Peyer's patch (tissue), 4 donors: Measurements from ENCODE around the gene CABP4. TPM values are rescaled to one million over a fixed set of nuclear protein-coding genes. Genes with fewer than 3 reads are reported as not detected.
A peak's percentile ranks its signal among the peaks of the same experiment; 100 is the strongest.

ENCODE experiments used
- DNase-seq, 3 donors: peaks; one replicate each; pipeline ENCODE4 v3.0.0-alpha.2; 2017 to 2019
- H3K27ac ChIP-seq, 4 donors: fragments of 200-600 bp; sonication (generic); one replicate each; pipeline ENCODE4 v1.5.1; 2016 to 2019
- H3K27me3 ChIP-seq, 2 donors: fragments of 200-600 bp; sonication (generic); one replicate each; pipeline ENCODE4 v1.5.1; 2019
- H3K36me3 ChIP-seq, 3 donors: fragments of 200-600 bp; sonication (generic); one replicate each; pipeline ENCODE4 v1.5.1; 2016 to 2019
- H3K4me1 ChIP-seq, 4 donors: fragments of 200-600 bp; sonication (generic); one replicate each; pipeline ENCODE4 v1.5.1; 2016 to 2019
- H3K4me3 ChIP-seq, 4 donors: fragments of 200-600 bp; sonication (generic); 1 replicate in 3 of 4; 2 replicates in 1 of 4; pipeline ENCODE4 v1.5.1; 2016 to 2019; ENCODE audit warnings: mild to moderate bottlenecking in 1 of 4
- H3K9me3 ChIP-seq, 4 donors: fragments of 200-600 bp; sonication (generic); one replicate each; pipeline ENCODE4 v1.5.1; 2016 to 2019; ENCODE audit warnings: mild to moderate bottlenecking in 1 of 4
- CTCF ChIP-seq, 6 experiments: fragments of 450-650 bp in 4 of 6; fragments of 200-600 bp in 2 of 6; sonication (generic) in 1 of 6; IDR thresholded peaks; one replicate each; pipeline ENCODE4 v1.5.1; 2017 to 2019; ENCODE audit warnings: antibody characterized with exemption in 6 of 6, mild to moderate bottlenecking in 3 of 6, moderate library complexity in 1 of 6
- POLR2A ChIP-seq, 2 donors: fragments of 450-650 bp; IDR thresholded peaks; one replicate each; pipeline ENCODE4 v1.5.1; 2017; ENCODE audit warnings: antibody characterized with exemption in 2 of 2, mild to moderate bottlenecking in 2 of 2, moderate library complexity in 2 of 2
- total RNA-seq, 4 donors: library from RNA; depleted of rRNA; stranded (reverse); fragments of >200 nt; gene quantifications; one replicate each; pipeline ENCODE4 v1.1.0, GENCODE V29; 2016

CABP4 gene
- total RNA-seq, 4 donors from 2014 or later = 0.85 to 3.3 (median 0.94) TPM; not detected in 1

DNA sequence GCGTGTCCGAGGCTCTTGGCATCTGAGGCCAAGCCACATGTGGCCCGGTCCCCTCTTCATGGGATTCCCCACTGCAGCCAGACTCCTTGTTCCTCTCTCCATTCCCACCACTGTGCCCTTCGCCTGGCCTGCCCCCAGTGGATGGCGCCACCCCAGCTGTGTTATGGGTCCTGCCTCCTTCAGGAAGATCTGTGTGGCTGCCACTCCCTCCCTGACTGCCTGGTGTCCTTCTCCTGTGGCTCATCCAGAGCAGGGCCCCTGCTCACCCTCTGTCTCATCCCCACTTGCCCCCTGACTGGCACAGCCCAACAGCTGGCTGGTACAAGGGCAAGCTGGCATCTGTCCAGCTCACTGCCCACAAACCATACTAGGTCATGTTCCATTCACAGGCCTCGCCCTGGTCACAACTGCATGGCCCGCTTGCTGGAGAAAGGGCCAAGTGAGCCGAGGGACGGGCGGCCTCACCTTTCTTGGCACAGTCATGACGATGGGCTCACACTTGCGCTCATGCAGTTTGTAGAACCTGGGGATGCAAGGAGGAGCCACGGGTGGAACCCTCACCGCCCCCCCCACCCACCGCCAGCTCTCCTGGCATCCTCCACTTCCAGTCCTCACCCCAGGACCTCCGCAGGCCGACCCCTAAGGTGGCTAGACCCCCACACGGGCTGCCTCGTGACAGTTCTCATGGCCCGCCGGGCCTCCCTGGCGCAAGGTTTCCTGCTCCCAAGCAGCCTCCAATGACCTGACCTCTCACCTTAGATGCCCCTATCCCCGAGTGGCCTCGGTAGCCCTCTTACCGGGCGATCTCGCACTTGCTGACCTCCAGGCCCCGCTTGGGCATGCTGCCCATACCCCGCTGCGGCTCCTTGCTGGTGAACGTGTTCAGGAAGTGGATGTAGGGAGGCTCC lies 15.6 kb upstream of the CABP4 start:
- Histone ChIP-seq H3K27me3 (no peaks in the 10 kb centered on the region), H3K36me3 (peaks cover 0 to 66% (median 0%) of the 10 kb centered on the region in 3 donors), H3K4me3 (peak overlapping the region in 1 of 4 donors; percentile 81), H3K4me1 (peaks cover 0 to 57% (median 43%) of the 10 kb centered on the region in 4 donors), H3K27ac (peak overlapping the region; percentile 44 to 99 (median 78)), H3K9me3 (no peaks in the 10 kb centered on the region)
- peak in 2 of 3 donors; percentile 64 to 72 for DNase-seq
- peak in 2 of 6 experiments; percentile 13 to 22 for TF ChIP-seq CTCF (IDR thresholded peaks at IDR 0.05)
- no peak for TF ChIP-seq POLR2A (IDR thresholded peaks at IDR 0.05)

- no peaks in the 10 kb centered on the region for H3K9me3 ChIP-seq
- no peak for TF ChIP-seq POLR2A (IDR thresholded peaks at IDR 0.05)
- TF ChIP-seq CTCF (IDR thresholded peaks at IDR 0.05) = no peak
- peaks cover 0 to 60% (median 44%) of the 10 kb centered on the region in 4 donors for H3K4me1 ChIP-seq
- no peak overlapping the region for H3K4me3 ChIP-seq
- H3K27me3 ChIP-seq = no peaks in the 10 kb centered on the region
- H3K27ac ChIP-seq = peak overlapping the region; percentile 44 to 99 (median 78)
- H3K36me3 ChIP-seq = peaks cover 0 to 57% (median 0%) of the 10 kb centered on the region in 3 donors
- DNase-seq = no peak
Observed at GRCh38 chr11:67440229-67441097, 14.7 kb upstream of the CABP4 start.

GRCh38 chr11:67441098-67441563 lies 14.0 kb upstream of the CABP4 start:
- TF ChIP-seq CTCF (IDR thresholded peaks at IDR 0.05) = no peak
- no peak for TF ChIP-seq POLR2A (IDR thresholded peaks at IDR 0.05)
- Histone ChIP-seq H3K27me3 (no peaks in the 10 kb centered on the region), H3K36me3 (peaks cover 0 to 50% (median 0%) of the 10 kb centered on the region in 3 donors), H3K4me1 (peaks cover 0 to 62% (median 45%) of the 10 kb centered on the region in 4 donors), H3K4me3 (no peak overlapping the region), H3K27ac (peak overlapping the region in 1 of 4 donors; percentile 99), H3K9me3 (no peaks in the 10 kb centered on the region)
- no peak for DNase-seq

DNA sequence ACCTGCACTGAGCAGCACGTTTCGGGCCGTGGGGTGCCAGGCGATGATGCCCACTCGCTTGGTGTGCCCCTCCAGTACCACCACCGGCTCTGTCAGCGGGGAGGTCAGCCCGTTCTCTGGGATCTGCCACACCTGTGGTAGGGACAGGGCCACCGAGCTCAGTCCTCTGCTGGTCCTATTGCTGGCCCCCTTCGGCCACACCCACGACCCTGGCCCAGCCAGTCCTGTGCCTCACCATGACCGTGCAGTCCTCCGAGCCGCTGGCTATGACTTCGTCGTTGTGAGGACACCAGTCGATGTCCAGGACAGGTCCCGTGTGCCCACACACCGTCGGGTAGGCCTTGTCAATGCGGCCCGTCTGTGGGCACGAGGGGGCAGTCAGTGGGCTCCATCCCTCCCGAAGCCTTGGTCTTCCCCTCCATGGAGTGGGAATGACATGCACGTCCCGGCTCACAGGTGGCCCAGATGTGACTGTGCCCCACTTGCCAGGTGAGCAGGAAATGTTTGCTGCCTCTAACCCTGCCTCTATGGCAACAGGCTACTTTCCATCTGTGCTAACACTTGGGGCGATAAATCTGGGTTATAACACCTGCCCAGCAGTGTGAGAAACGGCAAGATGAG lies 13.3 kb upstream of the CABP4 start:
- Histone ChIP-seq H3K9me3 (no peaks in the 10 kb centered on the region), H3K27me3 (no peaks in the 10 kb centered on the region), H3K4me1 (peaks cover 0 to 59% (median 47%) of the 10 kb centered on the region in 4 donors), H3K36me3 (peaks cover 0 to 49% (median 0%) of the 10 kb centered on the region in 3 donors), H3K4me3 (peak overlapping the region in 2 of 4 donors; percentile 94 to 95), H3K27ac (peak overlapping the region in 3 of 4 donors; percentile 88 to 99 (median 96))
- TF ChIP-seq CTCF (IDR thresholded peaks at IDR 0.05) (no peak), POLR2A (IDR thresholded peaks at IDR 0.05) (no peak)
- no peak for DNase-seq
